ENCODE measurements around the gene NCEH1. TPM values are rescaled to one million over a fixed set of nuclear protein-coding genes. Genes with fewer than 3 reads are reported as not detected.

The NCEH1 gene
- total and polyA plus RNA-seq, 2 of the 13 experiments (the other 11 are each of a cell fraction or from before 2014, with no cell fraction given), result 12.9 to 21.4 TPM

DNA sequence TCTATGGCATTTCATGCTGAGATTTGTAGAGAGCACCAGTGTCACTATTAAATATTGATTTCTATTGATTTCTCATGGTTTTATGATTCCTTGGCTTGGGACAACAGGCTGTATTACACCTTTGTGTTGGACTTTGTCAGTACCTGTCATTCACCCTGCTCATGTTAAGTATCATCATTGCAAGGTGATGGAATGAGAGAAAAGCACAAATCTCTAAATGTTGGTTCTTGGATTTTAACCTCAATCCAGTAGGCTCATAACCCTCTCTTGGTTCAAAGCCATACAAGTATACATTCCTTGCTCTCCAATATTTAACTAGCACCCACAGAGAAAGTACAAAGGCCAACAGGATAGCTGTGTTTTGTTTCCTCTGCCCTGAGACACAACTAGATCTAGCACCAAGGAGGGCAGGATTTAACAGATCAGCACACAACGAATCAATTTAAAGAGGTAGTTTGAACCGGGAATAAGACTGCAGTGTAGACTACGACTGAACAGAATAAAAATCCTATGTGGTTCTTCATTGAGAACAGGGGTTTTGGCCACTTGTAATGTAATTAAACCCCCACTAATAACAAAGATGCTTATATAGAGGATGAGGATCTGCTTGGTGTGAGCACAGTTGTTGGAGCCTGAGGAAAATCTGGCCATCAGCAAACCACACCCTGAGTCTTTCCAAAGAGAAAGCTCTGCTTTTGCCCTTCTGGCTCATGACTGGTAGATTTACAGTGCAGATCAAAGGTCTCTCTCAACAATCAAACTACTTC, 109.6 kb downstream of the NCEH1 start (continued):
- no peak for TF ChIP-seq MTERF4 (CRISPR knock-in tag; IDR thresholded peaks at IDR 0.05)
- TF ChIP-seq ZNF282 (IDR thresholded peaks at IDR 0.05; ENCODE audit: partially characterized antibody), result no peak
- TF ChIP-seq SP1 (IDR thresholded peaks at IDR 0.05), result no peak
- TF ChIP-seq SP1 (CRISPR knock-in tag; IDR thresholded peaks at IDR 0.05), result no peak
- TF ChIP-seq ATM (IDR thresholded peaks at IDR 0.05; ENCODE audit: borderline replicate concordance), result no peak
- no peak for TF ChIP-seq RBM22 (optimal IDR thresholded peaks at IDR 0.05; ENCODE audit: low read length)
- no peak for TF ChIP-seq FIP1L1 (IDR thresholded peaks at IDR 0.05; ENCODE audit: borderline replicate concordance, insufficient read depth, low read depth, low read length)
- TF ChIP-seq RBM39 (IDR thresholded peaks at IDR 0.05; ENCODE audit: low read depth, low read length, poor library complexity, severe bottlenecking), result no peak
- no peak for TF ChIP-seq ZNF430 (CRISPR knock-in tag; IDR thresholded peaks at IDR 0.05)
- no peak for TF ChIP-seq ATRX (CRISPR knock-in tag; IDR thresholded peaks at IDR 0.05; ENCODE audit: borderline replicate concordance)
- TF ChIP-seq ZC3H13 (CRISPR knock-in tag; IDR thresholded peaks at IDR 0.05), result no peak
- TF ChIP-seq ZNF670 (CRISPR knock-in tag; IDR thresholded peaks at IDR 0.05; ENCODE audit: borderline replicate concordance), result no peak
- no peak for TF ChIP-seq SMARCE1 (IDR thresholded peaks at IDR 0.05; ENCODE audit: borderline replicate concordance)
- no peak for TF ChIP-seq SIN3B (IDR thresholded peaks at IDR 0.05; ENCODE audit: low read length)
- TF ChIP-seq MXD4 (CRISPR knock-in tag; IDR thresholded peaks at IDR 0.05), result no peak
- no peak for TF ChIP-seq EED (CRISPR knock-in tag; IDR thresholded peaks at IDR 0.05)
- TF ChIP-seq, protein P1, sequence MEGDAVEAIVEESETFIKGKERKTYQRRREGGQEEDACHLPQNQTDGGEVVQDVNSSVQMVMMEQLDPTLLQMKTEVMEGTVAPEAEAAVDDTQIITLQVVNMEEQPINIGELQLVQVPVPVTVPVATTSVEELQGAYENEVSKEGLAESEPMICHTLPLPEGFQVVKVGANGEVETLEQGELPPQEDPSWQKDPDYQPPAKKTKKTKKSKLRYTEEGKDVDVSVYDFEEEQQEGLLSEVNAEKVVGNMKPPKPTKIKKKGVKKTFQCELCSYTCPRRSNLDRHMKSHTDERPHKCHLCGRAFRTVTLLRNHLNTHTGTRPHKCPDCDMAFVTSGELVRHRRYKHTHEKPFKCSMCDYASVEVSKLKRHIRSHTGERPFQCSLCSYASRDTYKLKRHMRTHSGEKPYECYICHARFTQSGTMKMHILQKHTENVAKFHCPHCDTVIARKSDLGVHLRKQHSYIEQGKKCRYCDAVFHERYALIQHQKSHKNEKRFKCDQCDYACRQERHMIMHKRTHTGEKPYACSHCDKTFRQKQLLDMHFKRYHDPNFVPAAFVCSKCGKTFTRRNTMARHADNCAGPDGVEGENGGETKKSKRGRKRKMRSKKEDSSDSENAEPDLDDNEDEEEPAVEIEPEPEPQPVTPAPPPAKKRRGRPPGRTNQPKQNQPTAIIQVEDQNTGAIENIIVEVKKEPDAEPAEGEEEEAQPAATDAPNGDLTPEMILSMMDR (CRISPR knock-in tag; IDR thresholded peaks at IDR 0.05), result no peak
- no peak for TF ChIP-seq ZFP82 (CRISPR knock-in tag; IDR thresholded peaks at IDR 0.05; ENCODE audit: borderline replicate concordance)
- no peak for TF ChIP-seq ZMYM3 (CRISPR knock-in tag; IDR thresholded peaks at IDR 0.05)
- no peak for TF ChIP-seq SMAD9 (CRISPR knock-in tag; IDR thresholded peaks at IDR 0.05)
- TF ChIP-seq ZSCAN22 (CRISPR knock-in tag; IDR thresholded peaks at IDR 0.05), result no peak
- no peak for TF ChIP-seq NFYB (CRISPR knock-in tag; IDR thresholded peaks at IDR 0.05)
- TF ChIP-seq, protein P2, sequence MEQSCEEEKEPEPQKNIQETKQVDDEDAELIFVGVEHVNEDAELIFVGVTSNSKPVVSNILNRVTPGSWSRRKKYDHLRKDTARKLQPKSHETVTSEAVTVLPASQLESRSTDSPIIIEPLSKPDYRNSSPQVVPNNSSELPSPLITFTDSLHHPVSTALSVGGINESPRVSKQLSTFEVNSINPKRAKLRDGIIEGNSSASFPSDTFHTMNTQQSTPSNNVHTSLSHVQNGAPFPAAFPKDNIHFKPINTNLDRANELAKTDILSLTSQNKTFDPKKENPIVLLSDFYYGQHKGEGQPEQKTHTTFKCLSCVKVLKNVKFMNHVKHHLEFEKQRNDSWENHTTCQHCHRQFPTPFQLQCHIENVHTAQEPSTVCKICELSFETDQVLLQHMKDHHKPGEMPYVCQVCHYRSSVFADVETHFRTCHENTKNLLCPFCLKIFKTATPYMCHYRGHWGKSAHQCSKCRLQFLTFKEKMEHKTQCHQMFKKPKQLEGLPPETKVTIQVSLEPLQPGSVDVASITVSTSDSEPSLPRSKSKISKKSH (CRISPR knock-in tag; IDR thresholded peaks at IDR 0.05; ENCODE audit: borderline replicate concordance), result no peak
- no peak for TF ChIP-seq ZNF263 (CRISPR knock-in tag; IDR thresholded peaks at IDR 0.05)
- peak; percentile 98 for TF ChIP-seq ZSCAN29 (CRISPR knock-in tag; conservative IDR thresholded peaks at IDR 0.05)
- TF ChIP-seq ZNF546 (CRISPR knock-in tag; conservative IDR thresholded peaks at IDR 0.05), result no peak
